Fibroblast of upper back skin (primary cell): ENCODE measurements around the gene APCDD1.
"Not testable (repeated sequence)": the region's sequence is repeated elsewhere in the genome, so short reads cannot be mapped to it uniquely, and the experiment has no call there.

ENCODE experiments used
- DNase-seq: peaks from one replicate; pipeline ENCODE4 v3.0.0-alpha.2; 2013

The APCDD1 gene

DNA sequence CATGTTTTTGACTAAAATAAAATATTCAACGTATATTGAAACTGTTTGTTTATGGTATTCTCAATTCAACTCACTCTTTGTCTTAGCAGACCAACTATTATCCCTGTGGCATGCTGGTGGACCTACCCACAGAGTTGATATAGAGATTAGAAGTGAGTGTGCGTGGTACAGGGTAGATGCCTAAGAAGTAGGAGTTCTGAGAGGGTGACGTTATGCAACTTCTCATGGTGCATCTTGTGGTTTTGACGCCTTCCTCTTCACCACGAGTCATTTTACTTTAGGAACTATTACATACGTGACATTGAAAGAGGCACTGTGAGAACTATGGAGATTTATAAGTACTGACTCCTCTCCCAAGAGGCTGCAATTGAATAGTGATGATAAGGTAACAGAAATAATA lies 44.8 kb downstream of the APCDD1 start:
- peak; percentile 17 for DNase-seq

DNA sequence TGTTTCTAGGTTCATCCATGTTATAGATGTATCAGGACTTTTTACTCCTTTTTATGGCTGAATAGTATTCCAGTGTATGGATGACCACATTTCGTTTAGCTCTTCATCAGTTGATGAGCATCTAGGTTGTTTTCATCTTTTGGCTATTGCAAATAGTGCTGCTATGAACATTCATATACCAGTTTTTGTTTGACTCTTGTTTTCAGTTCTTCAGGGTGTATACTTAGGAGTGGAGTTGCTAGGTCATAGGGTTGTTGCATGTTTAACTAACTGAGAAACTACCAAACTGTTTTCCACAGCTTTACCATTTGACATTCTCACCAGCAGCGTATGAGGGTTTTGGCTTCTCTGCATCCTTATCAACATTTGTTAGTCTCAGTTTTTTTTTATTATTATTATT lies 45.6 kb downstream of the APCDD1 start:
- no peak for DNase-seq

DNA sequence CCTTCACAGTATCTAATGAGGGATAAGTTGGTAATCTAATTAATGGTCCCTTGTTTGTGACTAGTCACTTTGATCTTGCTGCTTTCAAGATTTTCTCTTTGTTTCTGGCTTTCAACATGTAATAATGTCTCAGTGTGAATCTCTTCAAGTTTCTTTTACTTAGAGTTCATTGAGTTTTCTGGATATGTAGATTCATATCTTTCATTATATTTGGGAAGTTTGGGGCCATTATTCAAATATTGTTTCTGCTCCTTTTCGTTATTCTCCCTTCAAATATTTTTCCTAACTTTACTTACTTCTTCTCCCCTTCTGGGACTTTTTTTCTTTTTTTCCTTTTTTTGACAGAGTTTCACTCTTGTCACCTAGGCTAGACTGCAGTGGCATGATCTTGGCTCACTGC lies 50.3 kb downstream of the APCDD1 start:
- DNase-seq = no peak

- not testable (repeated sequence) for DNase-seq
Observed at GRCh38 chr18:10505892-10506291, 51.5 kb downstream of the APCDD1 start.

DNA sequence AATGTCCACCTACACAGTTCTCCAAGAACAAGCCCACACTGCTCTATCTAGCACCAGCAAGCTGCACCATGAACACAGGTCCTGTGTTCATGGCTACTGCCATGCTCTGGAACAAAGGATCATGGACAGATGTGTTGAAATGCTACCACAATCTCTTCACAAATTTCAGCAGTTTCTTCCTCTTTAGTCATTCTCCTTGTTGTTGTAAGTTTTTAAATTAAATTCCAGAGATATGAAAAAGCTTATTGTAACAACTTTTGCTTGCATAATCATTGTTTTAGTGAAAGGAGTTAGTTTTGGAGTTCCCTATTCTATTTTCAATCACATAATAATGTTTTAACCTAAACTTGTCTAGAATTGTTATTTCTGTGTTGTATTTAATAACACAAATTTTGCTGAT lies 54.2 kb downstream of the APCDD1 start:
- DNase-seq = no peak

DNA sequence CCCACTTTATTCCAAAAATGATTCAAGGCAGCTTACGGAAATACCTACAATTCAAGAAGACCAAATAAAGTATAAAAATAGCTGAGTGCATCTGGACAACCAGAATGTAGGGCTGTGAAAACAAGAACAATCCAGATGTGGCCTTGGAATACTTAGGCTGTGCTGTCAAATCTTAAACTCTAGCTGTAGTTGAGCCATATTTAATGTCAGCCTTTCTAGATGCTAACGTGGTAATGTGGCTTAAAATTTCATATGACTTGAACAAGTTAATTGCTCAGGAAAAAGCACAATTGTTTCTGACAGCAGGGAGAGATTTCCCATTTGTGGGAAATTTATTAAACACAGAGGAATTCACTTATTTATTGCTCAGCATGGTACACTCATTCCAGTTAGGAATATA lies 56.8 kb downstream of the APCDD1 start:
- DNase-seq = no peak

DNA sequence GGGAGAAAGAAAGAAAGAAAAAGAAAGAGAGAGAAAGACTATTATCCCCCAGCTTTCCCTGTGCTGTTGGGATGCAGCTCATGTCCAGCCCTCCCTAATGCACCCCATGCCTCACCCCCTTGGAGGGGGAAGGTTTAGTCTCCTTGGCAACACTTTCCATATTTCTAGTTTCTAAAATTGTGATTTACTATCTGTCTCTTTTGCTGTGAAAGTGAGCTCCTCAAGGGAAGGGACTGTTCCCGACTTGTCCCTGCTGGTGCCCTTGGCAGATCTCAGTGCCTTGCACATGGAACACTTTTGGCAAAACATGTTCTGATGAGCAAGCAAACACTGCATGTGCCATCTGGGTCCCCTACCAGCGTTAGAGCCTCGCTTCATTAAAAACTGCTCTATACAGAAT lies 59.6 kb downstream of the APCDD1 start:
- no peak for DNase-seq

GRCh38 chr18:10514601-10515000 lies 60.2 kb downstream of the APCDD1 start:
- peak; percentile 56 for DNase-seq

DNA sequence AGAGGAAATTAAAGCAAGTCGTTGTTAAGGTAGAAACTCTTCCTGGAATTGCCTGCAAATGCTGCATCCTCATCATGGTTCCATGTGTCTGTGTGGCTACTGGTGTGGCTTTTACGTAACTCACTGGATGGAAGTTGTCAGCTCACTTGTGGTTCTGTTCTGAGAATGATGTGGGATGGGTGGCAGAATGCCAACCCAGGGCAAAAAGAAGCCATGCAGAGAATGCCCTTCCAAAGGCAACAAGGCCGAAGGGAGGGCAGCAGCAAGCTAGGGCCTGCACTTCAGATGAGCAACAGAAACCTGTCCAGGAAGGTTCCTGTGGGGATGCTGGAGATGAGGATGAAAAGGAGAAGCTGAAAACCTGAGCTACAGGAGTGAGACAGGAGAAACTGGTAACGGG lies 61.0 kb downstream of the APCDD1 start:
- DNase-seq = no peak

- DNase-seq = no peak
Observed at GRCh38 chr18:10516078-10516477, 61.6 kb downstream of the APCDD1 start.

- peak; percentile 62 for DNase-seq
Observed at GRCh38 chr18:10518595-10519255, 64.3 kb downstream of the APCDD1 start.

GRCh38 chr18:10519366-10519765 lies 64.9 kb downstream of the APCDD1 start:
- peak; percentile 68 for DNase-seq

- DNase-seq = peak; percentile 96
Observed at GRCh38 chr18:10519999-10520935, 65.8 kb downstream of the APCDD1 start.

DNA sequence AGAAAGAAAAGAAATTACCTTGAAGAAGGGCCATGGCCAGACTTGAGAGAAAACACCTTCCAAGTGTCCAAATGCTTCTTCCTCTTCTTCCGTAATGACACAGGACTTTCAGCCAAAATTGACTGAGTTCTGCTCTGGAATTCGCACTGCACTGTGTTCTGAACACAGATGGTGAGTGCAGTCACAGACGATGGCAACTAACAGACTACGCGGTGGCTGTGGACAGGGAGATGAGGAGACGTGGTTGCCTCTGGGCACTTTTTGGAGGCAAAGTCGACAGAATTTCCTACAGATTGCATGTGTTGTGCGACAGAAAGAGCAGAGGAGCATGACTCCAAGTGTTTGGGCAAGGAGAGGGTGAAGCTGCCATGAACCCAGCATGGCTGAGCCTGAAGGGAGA lies 67.1 kb downstream of the APCDD1 start:
- no peak for DNase-seq

DNA sequence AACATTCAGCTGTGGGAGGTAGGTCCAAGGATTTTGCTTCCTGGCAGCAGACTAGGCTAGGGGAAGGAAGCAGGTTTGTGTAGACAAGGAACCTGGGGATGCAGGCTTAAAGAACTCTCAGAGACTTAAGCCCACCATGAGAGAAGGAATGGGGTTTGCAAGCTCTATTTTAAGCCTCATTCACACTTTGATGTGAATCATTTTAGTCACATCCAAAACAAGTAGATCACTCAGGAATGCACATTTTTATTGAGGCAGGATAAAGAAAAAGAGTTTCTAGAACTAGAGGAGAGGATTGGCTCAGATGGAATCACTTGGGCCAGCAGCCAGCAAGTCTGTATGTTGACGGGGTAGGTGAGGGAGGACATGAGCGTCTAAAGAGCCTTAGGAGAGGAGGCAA lies 68.1 kb downstream of the APCDD1 start:
- no peak for DNase-seq

GRCh38 chr18:10523544-10523943 lies 69.1 kb downstream of the APCDD1 start:
- DNase-seq = no peak

- peak; percentile 66 for DNase-seq
Observed at GRCh38 chr18:10524507-10525370, 70.3 kb downstream of the APCDD1 start.

GRCh38 chr18:10525371-10525691 lies 70.9 kb downstream of the APCDD1 start:
- DNase-seq = no peak

- DNase-seq = peak; percentile 93
Observed at GRCh38 chr18:10525697-10526560, 71.5 kb downstream of the APCDD1 start, which contains the start of gene NAPG. TSS of gene NAPG (plus strand) at chr18:10526027. CDS start at chr18:10526103, 76 bp downstream.

- no peak for DNase-seq
Observed at GRCh38 chr18:10526561-10526949, 72.1 kb downstream of the APCDD1 start.

- DNase-seq = no peak
Observed at GRCh38 chr18:10528439-10528838, 74.0 kb downstream of the APCDD1 start.

DNA sequence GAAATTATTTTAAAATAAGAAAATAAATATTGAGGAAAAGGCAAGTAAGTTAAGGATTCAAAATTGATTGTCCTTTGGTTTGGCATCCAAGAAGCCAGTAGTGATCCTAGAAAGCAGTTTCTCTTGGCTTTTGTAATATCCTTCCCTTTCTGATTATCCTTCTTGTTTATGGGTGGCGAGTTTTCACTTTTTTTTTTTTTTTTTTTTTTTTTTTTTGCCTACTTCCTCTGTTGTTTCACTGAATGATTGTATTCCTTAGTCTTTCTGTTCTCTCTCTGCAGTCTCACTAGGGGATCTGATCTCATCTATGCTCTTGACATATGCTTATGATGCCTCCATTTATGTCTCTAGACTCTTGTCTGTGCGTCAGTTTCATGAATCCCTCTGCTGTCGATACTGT lies 75.6 kb downstream of the APCDD1 start:
- DNase-seq = no peak
